HG02852 (cell line): ENCODE measurements around the gene MSRB3.

Experiments used
- ATAC-seq: cut with Tn5 transposase; IDR thresholded peaks from one replicate; pipeline ENCODE4 v1.9.1; 2021; ENCODE audit warnings: mild to moderate bottlenecking, moderate library complexity; ENCODE audit not compliant: unreplicated experiment

Gene MSRB3

GRCh38 chr12:65324056-65324455 is 45.6 kb downstream of the MSRB3 start:
- ATAC-seq: no peak

GRCh38 chr12:65324551-65324950 is 46.1 kb downstream of the MSRB3 start:
- no peak for ATAC-seq

- no peak for ATAC-seq
Measured at GRCh38 chr12:65325183-65325582, 46.7 kb downstream of the MSRB3 start.

GRCh38 chr12:65326616-65327015 is 48.1 kb downstream of the MSRB3 start:
- ATAC-seq: no peak

- ATAC-seq: no peak
Measured at GRCh38 chr12:65327207-65328076, 49.0 kb downstream of the MSRB3 start.

- ATAC-seq: no peak
Measured at GRCh38 chr12:65329721-65330120, 51.2 kb downstream of the MSRB3 start.

- no peak for ATAC-seq
Measured at GRCh38 chr12:65330331-65330730, 51.8 kb downstream of the MSRB3 start.

- ATAC-seq: no peak
Measured at GRCh38 chr12:65331456-65331855, 53.0 kb downstream of the MSRB3 start.

- no peak for ATAC-seq
Measured at GRCh38 chr12:65333649-65334048, 55.2 kb downstream of the MSRB3 start.

- no peak for ATAC-seq
Measured at GRCh38 chr12:65334521-65334920, 56.0 kb downstream of the MSRB3 start.

GRCh38 chr12:65335021-65335714 is 56.7 kb downstream of the MSRB3 start:
- ATAC-seq: no peak

- ATAC-seq: no peak
Measured at GRCh38 chr12:65335981-65336380, 57.5 kb downstream of the MSRB3 start.

GRCh38 chr12:65339161-65339560 is 60.7 kb downstream of the MSRB3 start:
- no peak for ATAC-seq

GRCh38 chr12:65343230-65343629 is 64.7 kb downstream of the MSRB3 start:
- ATAC-seq: no peak

GRCh38 chr12:65343801-65344200 is 65.3 kb downstream of the MSRB3 start:
- no peak for ATAC-seq

- ATAC-seq: no peak
Measured at GRCh38 chr12:65355461-65355860, 77.0 kb downstream of the MSRB3 start.

- no peak for ATAC-seq
Measured at GRCh38 chr12:65362234-65363031, 84.0 kb downstream of the MSRB3 start.

GRCh38 chr12:65364046-65364445 is 85.6 kb downstream of the MSRB3 start:
- ATAC-seq: no peak

GRCh38 chr12:65367396-65367795 is 88.9 kb downstream of the MSRB3 start:
- no peak for ATAC-seq

- no peak for ATAC-seq
Measured at GRCh38 chr12:65368055-65368454, 89.6 kb downstream of the MSRB3 start.

- ATAC-seq: no peak
Measured at GRCh38 chr12:65372574-65372973, 94.1 kb downstream of the MSRB3 start.
